Measurements from ENCODE around the gene FZD4.
"Not testable (repeated sequence)": the region's sequence is repeated elsewhere in the genome, so short reads cannot be mapped to it uniquely, and the experiment has no call there.

FZD4 gene

DNA sequence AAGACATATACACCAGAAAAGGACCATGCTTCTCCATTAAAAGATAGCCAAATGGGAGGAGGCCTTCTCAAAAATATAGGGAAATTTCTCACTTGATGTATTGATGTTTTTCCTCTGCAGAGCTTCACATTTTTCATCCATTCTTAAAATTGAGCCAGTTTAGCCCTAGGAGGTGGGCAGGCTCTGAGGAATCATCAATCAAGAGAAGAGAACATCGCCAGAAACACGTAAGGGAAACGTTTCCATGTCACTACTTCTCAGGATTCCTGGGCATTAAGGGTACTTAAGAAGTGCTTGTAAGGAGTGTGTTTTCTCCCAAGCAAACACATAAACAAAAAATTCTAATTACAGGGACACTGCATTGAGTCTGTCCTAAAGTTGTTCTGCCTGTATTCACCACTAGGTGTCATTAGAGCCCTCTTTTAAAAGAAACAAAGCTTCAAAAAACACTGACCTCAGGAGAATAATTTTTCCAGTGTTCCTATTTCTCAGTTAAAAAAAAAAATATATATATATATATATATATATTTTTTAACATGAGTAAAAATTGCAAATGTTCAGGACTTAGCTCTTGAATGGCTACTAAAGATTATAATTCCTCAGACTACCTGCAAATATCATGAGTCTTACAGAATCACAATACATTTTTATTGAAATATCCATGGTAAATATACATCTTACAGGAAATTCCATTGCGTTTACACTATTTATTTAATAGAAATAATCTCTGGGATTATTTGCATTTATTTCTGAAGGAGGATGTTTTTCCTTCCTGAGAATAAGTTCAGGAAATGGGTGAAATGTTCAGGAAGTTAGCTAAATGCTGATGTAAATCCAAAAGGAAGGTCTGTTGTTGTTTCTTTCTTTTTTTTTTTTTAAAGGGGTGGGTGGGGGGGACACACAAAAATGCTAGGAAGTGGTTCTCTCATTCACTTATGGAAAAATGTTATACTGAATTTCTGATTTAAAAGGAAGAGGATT is 16.0 kb downstream of the FZD4 start:
- DNase-seq (ENCODE audit: low read depth in 3 of 3, low spot score in 1 of 3): no peak

DNA sequence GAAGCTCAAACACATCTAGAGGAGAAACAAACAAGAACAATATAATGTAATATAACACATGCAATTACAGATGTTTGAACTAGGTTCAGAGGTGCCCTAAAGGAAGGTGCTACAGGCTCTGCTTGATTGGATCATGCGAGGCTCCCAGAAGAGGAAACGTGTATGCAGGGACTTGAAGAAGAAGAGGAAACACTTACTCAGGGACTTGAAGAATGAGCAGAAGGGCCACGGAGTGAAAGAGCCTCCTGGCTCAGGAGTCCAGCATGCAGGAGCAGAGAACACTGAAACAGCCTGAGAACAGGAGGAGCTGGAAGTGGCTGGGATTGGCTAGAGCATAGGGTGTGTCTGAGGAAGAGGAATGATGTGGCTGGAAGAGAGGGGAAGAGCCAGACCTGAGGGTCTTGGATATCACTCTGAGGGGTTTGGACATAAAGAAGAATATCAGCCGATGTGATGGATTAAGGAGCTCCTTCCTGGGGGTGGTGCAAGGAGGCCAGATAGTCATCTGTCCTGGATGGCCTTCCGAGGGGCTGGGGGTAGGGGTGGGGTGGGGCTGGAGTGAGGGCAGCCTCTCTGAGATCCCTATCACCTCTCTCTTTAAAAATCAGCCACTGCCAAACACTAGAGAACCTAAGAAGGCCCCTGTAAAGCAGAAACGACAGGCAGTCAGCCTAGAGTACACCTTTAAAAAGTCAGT is 16.8 kb downstream of the FZD4 start:
- DNase-seq (ENCODE audit: low read depth in 3 of 3, low spot score in 1 of 3): no peak

- not testable (repeated sequence) for DNase-seq (ENCODE audit: low read depth in 3 of 3, low spot score in 1 of 3)
Measured at GRCh38 chr11:86937193-86937806, 17.9 kb downstream of the FZD4 start.

DNA sequence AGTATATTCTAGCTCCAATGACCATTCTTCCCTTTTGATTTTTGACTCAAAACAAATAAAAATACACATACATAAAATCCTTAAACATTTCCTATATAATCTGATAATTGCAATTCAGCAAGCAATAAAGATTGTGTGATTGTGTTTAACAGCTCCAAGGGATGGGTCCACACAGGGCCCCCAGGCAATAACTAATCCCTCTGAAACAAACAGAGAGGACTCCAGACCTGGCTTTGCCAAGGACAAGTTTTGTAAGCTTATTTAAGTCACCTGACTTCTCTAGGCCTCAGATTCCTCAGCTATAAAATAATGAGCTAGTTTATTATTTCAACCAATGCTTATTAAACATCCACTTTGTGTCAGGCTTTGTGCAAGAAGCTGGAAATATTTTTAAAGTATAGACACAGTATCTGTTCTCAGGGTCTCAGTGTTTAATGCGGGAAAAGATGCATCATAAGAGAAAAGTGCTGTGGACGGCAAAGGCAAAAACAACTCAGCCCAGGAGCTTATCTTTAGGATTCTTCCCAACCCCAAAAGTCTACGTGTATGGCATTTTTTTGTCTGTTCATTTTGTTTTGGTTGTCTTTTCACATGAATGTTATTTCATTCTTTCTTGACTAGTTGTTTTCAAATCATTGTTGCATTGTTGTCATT is 20.1 kb downstream of the FZD4 start:
- no peak for DNase-seq (ENCODE audit: low read depth in 3 of 3, low spot score in 1 of 3)

- no peak for DNase-seq (ENCODE audit: low read depth in 3 of 3, low spot score in 1 of 3)
Measured at GRCh38 chr11:86934582-86934900, 20.7 kb downstream of the FZD4 start.

DNA sequence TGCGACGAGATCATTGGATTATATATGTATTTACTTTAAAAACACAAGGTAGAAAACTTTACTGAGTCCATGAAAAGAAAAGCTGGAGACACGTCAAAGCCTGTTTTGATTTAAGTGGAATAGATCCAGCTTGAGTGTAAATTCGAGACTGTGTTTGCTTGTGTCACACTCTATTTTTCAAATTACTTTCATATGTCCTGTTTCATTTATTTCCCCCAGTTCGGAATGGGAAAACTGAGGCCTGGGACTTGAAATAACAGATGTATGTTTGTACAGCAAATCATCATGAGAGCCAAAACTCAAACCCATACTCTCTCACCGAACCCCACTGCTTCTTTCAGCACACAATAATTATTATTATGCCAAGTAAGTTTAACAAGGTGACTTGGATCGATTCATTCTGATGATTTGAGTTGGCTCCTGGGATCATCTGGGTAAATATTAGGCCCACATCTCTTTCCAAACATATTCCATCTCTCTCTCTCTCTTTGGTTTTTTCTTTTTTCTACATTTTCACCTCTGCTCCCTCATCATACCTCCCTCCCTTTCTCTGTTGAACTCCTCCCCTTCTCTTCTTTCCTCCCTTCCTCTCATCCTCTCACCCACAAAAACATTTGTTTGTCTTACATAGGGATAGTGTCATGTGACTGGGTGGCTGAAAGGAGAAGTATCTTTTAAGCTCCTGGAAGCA is 21.2 kb downstream of the FZD4 start:
- no peak for DNase-seq (ENCODE audit: low read depth in 3 of 3, low spot score in 1 of 3)

DNA sequence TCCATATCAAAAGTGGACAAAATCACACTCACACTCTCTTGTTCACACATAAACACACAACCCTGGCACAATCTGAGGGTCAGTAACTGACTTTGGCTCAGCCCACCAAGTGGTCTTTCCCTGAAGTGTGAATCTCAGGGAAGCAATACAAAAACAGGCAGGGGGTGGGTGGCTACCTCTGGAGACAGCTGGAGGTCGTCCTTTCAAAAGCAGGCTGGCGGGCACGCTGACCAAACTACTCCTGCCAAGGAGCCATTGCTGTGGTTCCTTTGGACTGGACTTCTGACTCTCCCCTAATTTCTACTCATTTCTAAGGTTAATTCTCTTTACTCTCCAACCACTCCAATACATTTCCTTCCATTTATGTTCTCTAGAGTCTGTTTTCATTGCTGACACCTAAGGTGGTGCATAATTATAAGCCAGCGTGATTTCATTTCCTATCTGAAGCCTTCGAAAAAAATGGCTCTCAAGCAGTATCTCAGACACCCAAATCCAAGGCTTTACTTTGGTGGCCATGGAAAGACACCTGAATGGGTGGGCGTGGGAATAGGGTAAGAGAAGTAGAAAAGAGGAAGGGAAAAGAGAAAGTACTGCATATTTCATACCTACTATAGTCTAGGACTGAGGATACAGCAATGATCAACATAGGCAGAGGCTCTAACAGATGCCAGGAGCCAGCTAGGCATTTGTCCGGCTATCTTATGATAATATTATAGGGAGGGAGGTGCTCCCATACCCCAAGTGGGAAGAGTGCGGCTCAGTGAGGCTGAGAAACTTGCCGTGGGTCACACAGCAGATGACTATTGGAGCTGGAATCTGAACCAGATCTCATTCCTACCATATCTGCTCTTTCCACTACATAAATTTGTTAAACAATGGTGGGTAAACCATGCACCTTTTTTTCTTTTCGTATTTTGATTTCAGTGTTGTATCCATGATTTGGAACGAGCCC is 22.0 kb downstream of the FZD4 start:
- DNase-seq (ENCODE audit: low read depth in 3 of 3, low spot score in 1 of 3): no peak

DNA sequence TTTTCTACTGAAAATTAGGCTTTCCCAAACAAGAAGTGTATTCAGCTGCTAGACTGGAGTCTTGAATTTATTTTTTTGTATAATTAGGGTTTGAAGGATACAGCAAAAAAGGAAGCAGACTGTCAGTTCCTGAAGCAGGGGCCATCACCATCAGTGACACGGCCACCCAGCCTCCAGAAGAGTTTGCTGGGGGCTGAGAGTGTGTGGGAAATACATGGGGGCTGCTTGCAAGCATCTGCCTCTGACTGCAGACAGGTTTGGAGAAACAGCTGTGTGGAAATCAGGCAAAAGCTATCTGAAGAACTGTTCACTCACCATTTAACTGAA is 23.0 kb downstream of the FZD4 start:
- no peak for DNase-seq (ENCODE audit: low read depth in 3 of 3, low spot score in 1 of 3)

DNA sequence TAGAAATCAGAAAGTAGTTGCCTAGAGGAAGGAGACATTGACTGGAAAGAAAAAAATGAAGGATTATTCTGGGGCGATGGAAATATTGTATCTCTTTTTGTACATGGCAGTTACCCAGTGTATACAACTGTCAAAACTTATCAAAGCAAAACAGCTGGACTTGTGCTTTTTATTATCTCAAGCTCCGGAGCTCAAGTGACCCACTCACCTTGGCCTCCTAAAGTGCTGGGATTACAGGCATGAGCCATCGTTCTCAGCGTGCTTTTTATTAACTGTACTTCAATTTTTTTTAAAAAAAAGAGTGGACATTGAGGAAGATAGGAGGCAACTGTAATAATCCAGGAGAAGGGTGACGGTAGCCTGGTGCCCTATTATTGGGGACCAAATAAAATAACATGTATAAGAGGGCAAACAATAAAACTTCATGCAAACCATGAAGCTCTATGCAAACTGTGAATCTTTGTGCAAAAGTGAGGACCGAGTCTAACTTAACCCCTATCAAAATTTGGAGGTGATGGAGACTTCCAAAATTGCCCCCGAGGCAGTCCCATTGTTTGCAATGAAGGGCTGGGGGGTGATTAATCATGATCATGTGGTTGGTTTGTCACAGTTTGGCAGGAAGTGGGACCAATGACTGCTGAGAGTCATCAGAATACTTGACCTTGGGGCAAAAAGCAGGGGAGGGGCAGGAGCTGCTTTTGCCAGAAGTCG is 23.5 kb downstream of the FZD4 start:
- no peak for DNase-seq (ENCODE audit: low read depth in 3 of 3, low spot score in 1 of 3)

DNA sequence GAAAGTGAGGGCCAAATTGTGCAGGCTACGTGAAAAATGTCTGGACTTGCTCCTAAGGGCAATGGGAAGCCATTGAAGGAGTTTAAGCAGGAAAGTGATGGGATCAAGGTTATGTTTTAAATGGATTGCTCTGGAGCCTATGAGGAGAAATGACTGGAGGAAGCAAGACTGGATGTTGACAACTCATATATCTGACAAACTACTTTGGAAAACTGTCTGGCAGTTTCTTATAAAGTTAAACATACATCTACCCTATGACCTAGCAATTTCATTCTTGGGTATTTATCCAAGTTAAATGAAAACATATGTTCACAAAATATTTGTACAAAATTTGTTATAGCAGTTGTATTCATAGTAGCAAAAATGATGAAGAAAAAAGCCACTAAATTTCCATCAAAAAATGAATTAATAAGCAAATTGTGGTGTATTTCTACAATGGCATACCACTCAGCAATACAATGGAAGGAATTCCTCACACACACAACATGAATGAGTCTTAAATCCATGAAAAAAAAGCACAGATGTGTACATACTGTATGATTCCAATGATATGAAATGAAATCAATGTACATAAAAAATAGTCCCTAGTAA is 24.1 kb downstream of the FZD4 start:
- no peak for DNase-seq (ENCODE audit: low read depth in 3 of 3, low spot score in 1 of 3)

- no peak for DNase-seq (ENCODE audit: low read depth in 3 of 3, low spot score in 1 of 3)
Measured at GRCh38 chr11:86926975-86927374, 28.2 kb downstream of the FZD4 start.

DNA sequence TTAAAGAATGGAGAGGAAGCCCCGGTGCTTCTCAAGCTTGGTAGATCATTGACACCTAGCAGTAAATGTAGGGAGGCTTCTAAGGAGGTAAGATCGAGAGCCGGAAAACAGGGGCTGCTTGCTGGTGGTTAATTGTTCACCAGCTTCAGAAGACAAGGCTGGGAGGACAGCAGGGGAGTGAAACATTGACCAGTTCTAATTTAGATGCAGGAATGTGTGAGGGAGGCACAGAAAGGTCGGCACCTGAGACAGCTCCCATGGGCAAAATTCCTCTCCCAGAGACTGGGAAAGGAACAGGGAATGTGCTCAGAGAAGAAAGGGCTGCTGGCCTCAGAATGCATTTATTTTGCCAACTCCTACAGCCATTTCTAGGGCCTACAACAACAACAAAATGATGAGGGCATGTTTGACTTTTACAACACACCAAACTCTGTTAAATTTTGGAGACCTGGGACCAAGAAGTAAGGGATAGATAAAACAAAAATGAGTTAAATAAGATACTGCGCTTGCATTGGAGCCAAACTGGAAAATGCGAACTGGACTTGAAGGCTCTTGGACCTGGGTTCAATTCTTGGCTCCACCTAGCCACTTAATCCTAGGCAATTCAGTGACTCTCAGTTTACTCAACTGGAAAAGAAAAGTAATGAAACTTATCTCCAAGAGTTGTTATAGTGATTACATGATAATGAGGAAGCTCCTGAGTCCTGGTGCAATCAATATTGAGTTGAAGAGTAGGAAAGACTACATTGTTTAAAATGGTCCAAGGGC is 31.0 kb downstream of the FZD4 start:
- DNase-seq (ENCODE audit: low read depth in 3 of 3, low spot score in 1 of 3): no peak

DNA sequence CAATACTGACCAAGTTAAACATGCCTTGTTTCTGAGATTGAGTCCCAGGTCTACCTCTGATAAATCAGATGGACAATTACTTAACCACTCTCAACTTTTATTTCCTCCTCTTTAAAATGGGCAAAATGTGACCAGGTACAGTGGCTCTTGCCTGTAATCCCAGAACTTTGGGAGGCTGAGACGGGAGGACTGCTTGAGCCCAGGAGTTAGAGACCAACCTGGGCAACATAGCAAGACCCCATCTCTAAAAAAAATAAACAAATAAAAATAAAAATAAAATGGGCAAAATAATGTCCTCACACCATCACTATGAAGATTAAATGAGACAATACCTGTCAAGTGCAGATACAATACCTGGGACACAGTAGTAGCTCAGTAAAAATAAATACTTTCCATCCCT is 33.0 kb downstream of the FZD4 start:
- no peak for DNase-seq (ENCODE audit: low read depth in 3 of 3, low spot score in 1 of 3)

GRCh38 chr11:86919557-86920210 is 35.5 kb downstream of the FZD4 start:
- no peak for DNase-seq (ENCODE audit: low read depth in 3 of 3, low spot score in 1 of 3)

DNA sequence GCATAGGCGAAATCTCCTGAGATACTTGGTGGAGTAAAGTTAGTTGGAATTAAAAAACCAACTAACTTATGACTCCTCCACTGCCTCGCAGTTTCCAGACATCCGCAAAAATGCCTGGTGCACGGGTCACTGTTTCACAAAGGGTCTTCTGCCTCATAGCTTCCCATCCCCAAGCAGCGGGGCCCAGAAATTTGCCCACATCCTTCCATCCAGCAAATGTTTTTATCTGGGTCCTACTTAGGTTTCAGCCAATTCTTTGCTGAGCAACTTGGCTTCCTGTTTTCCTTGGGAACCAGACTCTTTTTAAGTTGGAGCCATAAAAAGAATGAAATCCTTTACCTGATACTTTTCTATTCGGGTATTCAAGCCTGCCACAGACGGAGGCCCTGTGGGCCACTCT is 36.2 kb downstream of the FZD4 start:
- DNase-seq (ENCODE audit: low read depth in 3 of 3, low spot score in 1 of 3): no peak

DNA sequence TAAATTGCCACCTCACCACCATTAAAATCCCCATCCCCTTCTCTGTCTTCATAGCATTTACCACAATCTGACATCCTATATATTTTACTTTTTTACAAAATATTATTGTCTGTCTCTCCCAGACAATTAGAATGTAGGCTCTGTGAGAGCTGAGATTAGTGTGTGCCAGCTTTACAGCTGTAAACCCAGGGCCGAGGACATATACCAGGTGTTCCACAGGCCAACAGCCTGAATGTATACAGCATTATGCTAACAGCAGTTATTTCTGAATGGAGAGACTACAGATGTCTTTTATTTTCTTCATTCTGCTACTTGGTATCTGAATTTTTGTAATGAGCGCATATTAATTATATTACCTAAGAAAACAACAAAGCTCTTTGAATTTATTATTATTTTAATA is 36.7 kb downstream of the FZD4 start:
- DNase-seq (ENCODE audit: low read depth in 3 of 3, low spot score in 1 of 3): no peak

DNA sequence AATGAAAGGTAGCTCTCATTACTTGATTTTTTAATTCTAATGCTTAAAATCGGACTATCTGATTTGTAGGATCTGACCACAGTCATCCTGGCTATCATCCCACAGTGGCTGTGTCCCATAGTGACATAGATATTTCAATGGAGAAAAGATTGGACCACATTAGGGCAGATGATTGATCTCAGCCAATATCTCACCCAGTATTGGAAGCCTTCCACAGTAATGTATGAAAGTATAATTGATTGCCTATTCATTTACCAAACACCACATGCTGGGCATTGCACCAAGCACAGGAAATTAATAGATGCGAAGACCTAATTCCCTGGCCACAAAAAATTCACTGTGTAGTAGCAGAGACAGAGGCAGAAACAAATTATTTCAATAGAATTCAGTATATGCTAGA is 37.6 kb downstream of the FZD4 start:
- DNase-seq (ENCODE audit: low read depth in 3 of 3, low spot score in 1 of 3): no peak

- no peak for DNase-seq (ENCODE audit: low read depth in 3 of 3, low spot score in 1 of 3)
Measured at GRCh38 chr11:86916330-86916729, 38.9 kb downstream of the FZD4 start.
